ENCODE measurements around the gene TAF9B.

DNA sequence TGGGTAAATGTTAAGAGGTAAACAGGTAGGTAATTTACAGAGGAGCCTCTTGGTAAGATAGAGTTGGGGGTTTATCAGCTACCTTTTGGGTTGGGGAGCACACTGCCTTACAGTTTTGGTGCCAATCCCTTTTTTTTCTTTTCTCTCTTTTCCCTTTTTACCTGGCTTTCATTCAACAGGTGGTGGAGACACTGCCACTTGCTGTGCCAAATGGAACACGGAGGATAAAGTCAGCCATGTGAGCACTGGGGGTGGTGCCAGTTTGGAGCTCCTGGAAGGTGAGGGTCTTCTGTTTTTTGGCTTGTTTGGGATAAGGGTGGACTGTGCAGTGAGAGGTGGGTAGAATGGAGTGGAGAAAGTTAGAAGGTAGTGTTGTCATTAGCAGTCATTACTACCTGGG, 14.3 kb downstream of the TAF9B start:
- TF ChIP-seq, protein P1, sequence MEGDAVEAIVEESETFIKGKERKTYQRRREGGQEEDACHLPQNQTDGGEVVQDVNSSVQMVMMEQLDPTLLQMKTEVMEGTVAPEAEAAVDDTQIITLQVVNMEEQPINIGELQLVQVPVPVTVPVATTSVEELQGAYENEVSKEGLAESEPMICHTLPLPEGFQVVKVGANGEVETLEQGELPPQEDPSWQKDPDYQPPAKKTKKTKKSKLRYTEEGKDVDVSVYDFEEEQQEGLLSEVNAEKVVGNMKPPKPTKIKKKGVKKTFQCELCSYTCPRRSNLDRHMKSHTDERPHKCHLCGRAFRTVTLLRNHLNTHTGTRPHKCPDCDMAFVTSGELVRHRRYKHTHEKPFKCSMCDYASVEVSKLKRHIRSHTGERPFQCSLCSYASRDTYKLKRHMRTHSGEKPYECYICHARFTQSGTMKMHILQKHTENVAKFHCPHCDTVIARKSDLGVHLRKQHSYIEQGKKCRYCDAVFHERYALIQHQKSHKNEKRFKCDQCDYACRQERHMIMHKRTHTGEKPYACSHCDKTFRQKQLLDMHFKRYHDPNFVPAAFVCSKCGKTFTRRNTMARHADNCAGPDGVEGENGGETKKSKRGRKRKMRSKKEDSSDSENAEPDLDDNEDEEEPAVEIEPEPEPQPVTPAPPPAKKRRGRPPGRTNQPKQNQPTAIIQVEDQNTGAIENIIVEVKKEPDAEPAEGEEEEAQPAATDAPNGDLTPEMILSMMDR (IDR thresholded peaks at IDR 0.05 in 4 of 5, conservative IDR thresholded peaks at IDR 0.05 in 1 of 5) = no peak
- TF ChIP-seq POLR2A (IDR thresholded peaks at IDR 0.05) = no peak
